Hepatocyte (in vitro differentiated cells): ENCODE data around the gene PLCD3. TPM values are rescaled to one million over a fixed set of nuclear protein-coding genes. Genes with fewer than 3 reads are reported as not detected.
A peak's percentile ranks its signal among the peaks of the same experiment; 100 is the strongest.

Experiments used
- DNase-seq: peaks from one replicate; pipeline ENCODE4 v3.0.0-alpha.2; 2016; ENCODE audit warnings: low spot score
- H2AFZ ChIP-seq: fragments of 200-600 bp; sonication (generic); 2 replicates; pipeline ENCODE4 v1.6.0; 2016; ENCODE audit warnings: antibody characterized with exemption, mild to moderate bottlenecking
- H3K27ac ChIP-seq: fragments of 200-600 bp; sonication (generic); 2 replicates; pipeline ENCODE4 v1.5.1; 2016; ENCODE audit warnings: mild to moderate bottlenecking
- H3K27me3 ChIP-seq: fragments of 200-600 bp; sonication (generic); 2 replicates; pipeline ENCODE4 v1.6.1; 2016
- H3K36me3 ChIP-seq: fragments of 200-600 bp; sonication (generic); replicated peaks from 2 replicates; pipeline ENCODE4 v1.5.1; 2016; ENCODE audit warnings: low read depth; ENCODE audit not compliant: insufficient read depth
- H3K4me1 ChIP-seq: fragments of 200-600 bp; sonication (generic); 2 replicates; pipeline ENCODE4 v1.5.1; 2016; ENCODE audit warnings: mild to moderate bottlenecking, moderate library complexity; ENCODE audit not compliant: insufficient read depth
- H3K4me2 ChIP-seq: fragments of 200-600 bp; sonication (generic); 2 replicates; pipeline ENCODE4 v1.6.0; 2016
- H3K4me3 ChIP-seq: fragments of 200-600 bp; sonication (generic); 2 replicates; pipeline ENCODE4 v1.5.1; 2016; ENCODE audit warnings: mild to moderate bottlenecking
- H3K79me2 ChIP-seq: fragments of 200-600 bp; sonication (generic); 2 replicates; pipeline ENCODE4 v1.6.0; 2017; ENCODE audit warnings: mild to moderate bottlenecking
- H3K9me2 ChIP-seq: fragments of 200-600 bp; sonication (generic); replicated peaks from 2 replicates; pipeline ENCODE4 v1.6.0; 2017; ENCODE audit warnings: mild to moderate bottlenecking; ENCODE audit not compliant: insufficient read depth
- H3K9me3 ChIP-seq: fragments of 200-600 bp; sonication (generic); 2 replicates; pipeline ENCODE4 v1.5.1; 2016; ENCODE audit warnings: low read depth, mild to moderate bottlenecking
- H4K20me1 ChIP-seq: fragments of 200-600 bp; sonication (generic); 2 replicates; pipeline ENCODE4 v1.6.0; 2016; ENCODE audit warnings: mild to moderate bottlenecking; ENCODE audit not compliant: insufficient read depth, poor library complexity, severe bottlenecking
- EZH2 ChIP-seq: fragments of 200-600 bp; sonication (generic); IDR thresholded peaks from 2 replicates; pipeline ENCODE4 v1.6.1; 2016; ENCODE audit warnings: antibody characterized with exemption, mild to moderate bottlenecking, borderline replicate concordance
- EZH2phosphoT487 ChIP-seq: fragments of 200-600 bp; sonication (generic); IDR thresholded peaks from one replicate; pipeline ENCODE4 v1.6.1; 2018; ENCODE audit warnings: antibody characterized with exemption, mild to moderate bottlenecking, low read depth, moderate library complexity; ENCODE audit not compliant: unreplicated experiment, severe bottlenecking
- WGBS: methylation state at CpG from one replicate; pipeline ENCODE4 v1.1.6; 2016; ENCODE audit warnings: low lambda C conversion rate; ENCODE audit errors: missing lambda C conversion rate; 5-methylcytosine and 5-hydroxymethylcytosine counted together
- polyA plus RNA-seq: library from polyadenylated mRNA; unstranded; fragments of >200 nt; fragmentation: Nextera tagmentation; extraction: Ambion mirVana; gene quantifications from 2 replicates; pipeline ENCODE4 v1.2.1, GENCODE V29; 2016
- total RNA-seq: library from RNA; depleted of rRNA; stranded (reverse); fragments of >200 nt; gene quantifications from 2 replicates; pipeline ENCODE4 v1.2.3, GENCODE V29; 2014
- TF ChIP-seq, protein P1 (sequence below): fragments of 200-600 bp; sonication (generic); IDR thresholded peaks from 2 replicates; pipeline ENCODE4 v1.5.1; 2016; ENCODE audit warnings: antibody characterized with exemption, mild to moderate bottlenecking; ENCODE audit not compliant: poor library complexity

The PLCD3 gene
- total and polyA plus RNA-seq, 2 experiments from 2014 or later: 41.8 to 69.7 TPM

DNA sequence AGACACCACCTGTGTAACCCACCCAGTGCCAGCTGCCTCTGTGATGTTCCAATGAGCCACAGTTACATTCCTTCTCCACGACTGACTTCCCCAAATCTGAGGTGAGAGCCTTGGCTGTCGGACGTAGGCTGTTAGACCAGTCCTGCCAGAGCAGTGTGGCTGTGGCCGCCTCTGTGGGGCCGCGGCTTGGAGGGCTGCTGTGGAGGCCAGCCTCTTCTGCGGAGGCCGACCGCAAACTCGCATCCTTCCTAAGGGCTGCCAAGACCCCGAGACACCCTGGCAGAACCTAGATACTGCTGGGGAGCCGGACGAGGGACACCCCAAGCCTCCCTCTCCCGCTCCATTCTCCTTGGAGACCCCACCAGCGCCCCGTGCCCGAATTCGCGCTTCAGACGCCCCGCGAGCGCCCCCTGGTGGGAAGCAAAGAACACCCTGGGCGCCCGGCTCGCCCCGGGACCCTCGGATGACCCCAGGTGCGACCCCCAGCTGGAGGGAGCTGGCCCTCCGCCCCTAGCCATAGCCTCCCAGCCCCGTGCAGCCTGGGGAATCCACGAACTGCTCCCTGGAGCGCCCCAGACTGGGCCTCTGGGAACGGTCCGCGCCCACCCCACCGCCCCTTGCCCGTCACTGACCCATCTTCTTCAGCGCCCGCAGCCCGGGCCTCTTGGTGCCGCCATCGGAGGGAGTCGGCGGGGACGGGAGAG is 547 bp downstream of the PLCD3 start:
- H3K9me2 ChIP-seq: no peaks in the 10 kb centered on the region
- peak overlapping the region; percentile 48 for H2AFZ ChIP-seq
- H3K4me1 ChIP-seq: peaks cover 56% of the 10 kb centered on the region
- no peaks in the 10 kb centered on the region for H3K27me3 ChIP-seq
- H3K4me2 ChIP-seq: peak overlapping the region; percentile 100
- WGBS: 24% methylated on average over 34 of the region's 46 CpGs
- peaks cover 43% of the 10 kb centered on the region for H3K79me2 ChIP-seq
- H3K9me3 ChIP-seq: no peaks in the 10 kb centered on the region
- H3K4me3 ChIP-seq: peak overlapping the region; percentile 96
- DNase-seq: peak; percentile 75
- H4K20me1 ChIP-seq: no peaks in the 10 kb centered on the region
- no peaks in the 10 kb centered on the region for H3K36me3 ChIP-seq
- TF ChIP-seq EZH2phosphoT487 (no peak), EZH2 (no peak)
- TF ChIP-seq, protein P1, sequence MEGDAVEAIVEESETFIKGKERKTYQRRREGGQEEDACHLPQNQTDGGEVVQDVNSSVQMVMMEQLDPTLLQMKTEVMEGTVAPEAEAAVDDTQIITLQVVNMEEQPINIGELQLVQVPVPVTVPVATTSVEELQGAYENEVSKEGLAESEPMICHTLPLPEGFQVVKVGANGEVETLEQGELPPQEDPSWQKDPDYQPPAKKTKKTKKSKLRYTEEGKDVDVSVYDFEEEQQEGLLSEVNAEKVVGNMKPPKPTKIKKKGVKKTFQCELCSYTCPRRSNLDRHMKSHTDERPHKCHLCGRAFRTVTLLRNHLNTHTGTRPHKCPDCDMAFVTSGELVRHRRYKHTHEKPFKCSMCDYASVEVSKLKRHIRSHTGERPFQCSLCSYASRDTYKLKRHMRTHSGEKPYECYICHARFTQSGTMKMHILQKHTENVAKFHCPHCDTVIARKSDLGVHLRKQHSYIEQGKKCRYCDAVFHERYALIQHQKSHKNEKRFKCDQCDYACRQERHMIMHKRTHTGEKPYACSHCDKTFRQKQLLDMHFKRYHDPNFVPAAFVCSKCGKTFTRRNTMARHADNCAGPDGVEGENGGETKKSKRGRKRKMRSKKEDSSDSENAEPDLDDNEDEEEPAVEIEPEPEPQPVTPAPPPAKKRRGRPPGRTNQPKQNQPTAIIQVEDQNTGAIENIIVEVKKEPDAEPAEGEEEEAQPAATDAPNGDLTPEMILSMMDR: peak; percentile 99
- H3K27ac ChIP-seq: peak overlapping the region; percentile 100

- no peak for DNase-seq
- H3K4me3 ChIP-seq: peak overlapping the region; percentile 96
Measured at GRCh38 chr17:45130681-45131615, 1.4 kb downstream of the PLCD3 start.

GRCh38 chr17:45129940-45130680 is 2.2 kb downstream of the PLCD3 start:
- no peaks in the 10 kb centered on the region for H3K9me3 ChIP-seq
- peak overlapping the region; percentile 100 for H3K4me2 ChIP-seq
- no peak for TF ChIP-seq EZH2phosphoT487
- TF ChIP-seq, protein P1: no peak
- no peak for TF ChIP-seq EZH2
- DNase-seq: peak; percentile 67
- peaks cover 55% of the 10 kb centered on the region for H3K79me2 ChIP-seq
- whole genome bisulfite sequencing: 69% methylated on average over 13 of the region's 13 CpGs
- H3K9me2 ChIP-seq: no peaks in the 10 kb centered on the region
- no peaks in the 10 kb centered on the region for H3K36me3 ChIP-seq
- H3K4me3 ChIP-seq: no peak overlapping the region
- no peaks in the 10 kb centered on the region for H4K20me1 ChIP-seq
- H2AFZ ChIP-seq: no peak overlapping the region
- H3K27me3 ChIP-seq: no peaks in the 10 kb centered on the region
- H3K4me1 ChIP-seq: peaks cover 51% of the 10 kb centered on the region
- peak overlapping the region; percentile 100 for H3K27ac ChIP-seq

More at GRCh38 chr17:45130681-45131615, 1.4 kb downstream of the PLCD3 start:
- 91% methylated on average over 16 of the region's 17 CpGs for WGBS
- H3K9me3 ChIP-seq: no peaks in the 10 kb centered on the region
- no peaks in the 10 kb centered on the region for H3K27me3 ChIP-seq
- TF ChIP-seq EZH2phosphoT487 (no peak), EZH2 (no peak)
- TF ChIP-seq, protein P1: no peak
- H3K4me2 ChIP-seq: peak overlapping the region; percentile 100
- peak overlapping the region; percentile 100 for H3K27ac ChIP-seq
- H3K79me2 ChIP-seq: peaks cover 47% of the 10 kb centered on the region
- H2AFZ ChIP-seq: no peak overlapping the region
- H3K4me1 ChIP-seq: peaks cover 53% of the 10 kb centered on the region
- no peaks in the 10 kb centered on the region for H3K9me2 ChIP-seq
- H4K20me1 ChIP-seq: no peaks in the 10 kb centered on the region
- no peaks in the 10 kb centered on the region for H3K36me3 ChIP-seq
